ENCODE measurements around the gene CXCL14. TPM values are rescaled to one million over a fixed set of nuclear protein-coding genes. Genes with fewer than 3 reads are reported as not detected.

The CXCL14 gene
- total RNA-seq, 1 donor from 2014 or later: not detected

DNA sequence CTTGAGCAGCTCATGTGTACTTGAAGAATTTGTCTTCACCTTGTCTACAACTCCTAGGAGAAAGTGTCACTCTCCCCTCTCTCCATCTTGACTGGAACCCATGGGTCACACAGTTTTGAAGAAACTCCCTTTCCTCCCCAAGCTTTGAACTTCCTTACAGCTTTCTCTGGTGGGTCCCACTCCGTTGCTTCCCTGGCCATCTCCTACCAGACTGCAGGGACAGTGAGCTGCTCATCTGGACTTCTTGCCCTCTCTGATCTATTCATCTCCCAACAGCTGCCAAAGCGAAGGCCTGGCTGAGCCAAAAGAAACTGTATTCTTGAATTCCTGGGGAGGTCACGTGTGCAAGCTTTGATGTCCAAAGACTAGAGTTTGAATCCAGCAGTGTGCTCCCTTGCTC, 22.7 kb upstream of the CXCL14 start:
- H3K27ac Mint-ChIP-seq (ENCODE audit: unreplicated experiment): no peak overlapping the region

GRCh38 chr5:135600971-135601381, 22.2 kb upstream of the CXCL14 start:
- Mint-ChIP-seq H3K27me3 (ENCODE audit: low read depth) (peaks cover 32% of the 10 kb centered on the region), H3K4me1 (no peaks in the 10 kb centered on the region), H3K9me3 (no peaks in the 10 kb centered on the region), H3K36me3 (ENCODE audit: low read depth) (no peaks in the 10 kb centered on the region), H3K27ac (ENCODE audit: unreplicated experiment) (no peak overlapping the region), H3K4me3 (no peak overlapping the region)
- TF ChIP-seq, protein P1, sequence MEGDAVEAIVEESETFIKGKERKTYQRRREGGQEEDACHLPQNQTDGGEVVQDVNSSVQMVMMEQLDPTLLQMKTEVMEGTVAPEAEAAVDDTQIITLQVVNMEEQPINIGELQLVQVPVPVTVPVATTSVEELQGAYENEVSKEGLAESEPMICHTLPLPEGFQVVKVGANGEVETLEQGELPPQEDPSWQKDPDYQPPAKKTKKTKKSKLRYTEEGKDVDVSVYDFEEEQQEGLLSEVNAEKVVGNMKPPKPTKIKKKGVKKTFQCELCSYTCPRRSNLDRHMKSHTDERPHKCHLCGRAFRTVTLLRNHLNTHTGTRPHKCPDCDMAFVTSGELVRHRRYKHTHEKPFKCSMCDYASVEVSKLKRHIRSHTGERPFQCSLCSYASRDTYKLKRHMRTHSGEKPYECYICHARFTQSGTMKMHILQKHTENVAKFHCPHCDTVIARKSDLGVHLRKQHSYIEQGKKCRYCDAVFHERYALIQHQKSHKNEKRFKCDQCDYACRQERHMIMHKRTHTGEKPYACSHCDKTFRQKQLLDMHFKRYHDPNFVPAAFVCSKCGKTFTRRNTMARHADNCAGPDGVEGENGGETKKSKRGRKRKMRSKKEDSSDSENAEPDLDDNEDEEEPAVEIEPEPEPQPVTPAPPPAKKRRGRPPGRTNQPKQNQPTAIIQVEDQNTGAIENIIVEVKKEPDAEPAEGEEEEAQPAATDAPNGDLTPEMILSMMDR (conservative IDR thresholded peaks at IDR 0.05): no peak
- no peak for DNase-seq (ENCODE audit: low read depth, low spot score)

More for the DNA sequence above, 22.7 kb upstream of the CXCL14 start:
- TF ChIP-seq, protein P1 (conservative IDR thresholded peaks at IDR 0.05): no peak
- Mint-ChIP-seq H3K27me3 (ENCODE audit: low read depth) (peaks cover 30% of the 10 kb centered on the region), H3K36me3 (ENCODE audit: low read depth) (no peaks in the 10 kb centered on the region), H3K4me1 (no peaks in the 10 kb centered on the region), H3K4me3 (no peak overlapping the region), H3K9me3 (no peaks in the 10 kb centered on the region)
- no peak for DNase-seq (ENCODE audit: low read depth, low spot score)

GRCh38 chr5:135600152-135600570, 21.4 kb upstream of the CXCL14 start:
- DNase-seq (ENCODE audit: low read depth, low spot score): no peak
- TF ChIP-seq, protein P1 (conservative IDR thresholded peaks at IDR 0.05): no peak
- Mint-ChIP-seq H3K36me3 (ENCODE audit: low read depth) (no peaks in the 10 kb centered on the region), H3K27ac (ENCODE audit: unreplicated experiment) (no peak overlapping the region), H3K4me1 (no peaks in the 10 kb centered on the region), H3K9me3 (no peaks in the 10 kb centered on the region), H3K27me3 (ENCODE audit: low read depth) (peaks cover 32% of the 10 kb centered on the region), H3K4me3 (no peak overlapping the region)

DNA sequence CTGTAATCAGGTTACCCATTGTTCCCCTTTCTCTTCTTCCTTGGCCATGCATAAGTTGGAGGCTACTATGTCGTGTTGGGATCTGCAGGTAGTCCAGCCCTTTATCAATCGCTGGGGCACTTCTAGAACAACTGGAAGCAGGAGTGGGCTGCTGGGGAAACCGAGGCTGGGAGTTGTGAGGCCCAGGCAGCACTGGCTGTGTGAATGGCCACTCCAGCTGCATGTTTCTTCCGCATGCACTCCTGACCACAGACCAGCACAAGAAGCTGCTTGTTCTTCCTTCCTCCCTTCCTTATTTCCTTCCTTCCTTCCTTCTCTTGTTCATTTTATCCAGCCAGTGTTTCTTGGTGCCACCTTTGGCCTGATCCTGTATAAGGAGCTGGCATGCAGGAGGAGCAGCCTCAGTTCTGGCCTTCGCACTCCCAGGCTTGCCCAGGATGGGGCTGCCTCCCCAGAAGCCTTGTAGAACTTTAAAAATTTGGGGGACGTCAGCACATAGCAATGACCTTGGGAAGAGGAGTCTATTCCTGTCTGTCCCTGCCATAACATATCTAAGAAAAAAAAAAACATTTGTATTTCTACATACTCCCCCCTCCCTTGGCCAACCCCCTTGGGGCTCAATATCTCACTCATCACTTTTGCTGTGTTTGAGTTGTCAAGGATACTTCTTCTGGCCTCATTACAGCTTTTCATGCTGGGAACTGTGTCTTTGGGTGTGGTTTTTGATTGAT, 20.8 kb upstream of the CXCL14 start:
- Mint-ChIP-seq H3K4me3 (no peak overlapping the region), H3K4me1 (no peaks in the 10 kb centered on the region), H3K9me3 (no peaks in the 10 kb centered on the region), H3K27ac (ENCODE audit: unreplicated experiment) (no peak overlapping the region), H3K36me3 (ENCODE audit: low read depth) (no peaks in the 10 kb centered on the region), H3K27me3 (ENCODE audit: low read depth) (peaks cover 32% of the 10 kb centered on the region)
- TF ChIP-seq, protein P1 (conservative IDR thresholded peaks at IDR 0.05): no peak
- DNase-seq (ENCODE audit: low read depth, low spot score): no peak

GRCh38 chr5:135598691-135599395, 20.1 kb upstream of the CXCL14 start:
- no peak overlapping the region for H3K4me3 Mint-ChIP-seq
- H3K36me3 Mint-ChIP-seq (ENCODE audit: low read depth): no peaks in the 10 kb centered on the region
- no peaks in the 10 kb centered on the region for H3K4me1 Mint-ChIP-seq
- DNase-seq (ENCODE audit: low read depth, low spot score): no peak
- H3K27me3 Mint-ChIP-seq (ENCODE audit: low read depth): peaks cover 35% of the 10 kb centered on the region
- no peaks in the 10 kb centered on the region for H3K9me3 Mint-ChIP-seq
- H3K27ac Mint-ChIP-seq (ENCODE audit: unreplicated experiment): no peak overlapping the region
- TF ChIP-seq, protein P1 (conservative IDR thresholded peaks at IDR 0.05): no peak
